H9 (cell line): Measurements from ENCODE around the gene SIAH2. TPM values are rescaled to one million over a fixed set of nuclear protein-coding genes. Genes with fewer than 3 reads are reported as not detected.

Experiments used
- DNase-seq: peaks from one replicate; pipeline ENCODE4 v3.0.0-alpha.2; 2017
- H2AFZ ChIP-seq: one replicate; pipeline ENCODE4 v1.6.1; 2013; ENCODE audit warnings: mild to moderate bottlenecking, low read length, control low read depth, moderate library complexity
- H2AK5ac ChIP-seq: 2 replicates; pipeline ENCODE4 v1.6.1; 2013; ENCODE audit warnings: low read length, control low read depth, mixed read lengths; ENCODE audit not compliant: insufficient read length
- H2BK120ac ChIP-seq: one replicate; pipeline ENCODE4 v1.6.1; 2013; ENCODE audit warnings: low read depth, mild to moderate bottlenecking, low read length, control low read depth, inconsistent platforms; ENCODE audit not compliant: poor library complexity, severe bottlenecking
- H2BK12ac ChIP-seq: 2 replicates; pipeline ENCODE4 v1.6.1; 2013; ENCODE audit warnings: low read length, control low read depth, mixed read lengths, low read depth; ENCODE audit not compliant: insufficient read length
- H2BK15ac ChIP-seq: 2 replicates; pipeline ENCODE4 v1.6.1; 2013; ENCODE audit warnings: low read depth, low read length, control low read depth
- H2BK20ac ChIP-seq: one replicate; pipeline ENCODE4 v1.6.1; 2013; ENCODE audit warnings: low read depth, mild to moderate bottlenecking, low read length, control low read depth, inconsistent platforms; ENCODE audit not compliant: poor library complexity, severe bottlenecking
- H2BK5ac ChIP-seq: 2 replicates; pipeline ENCODE4 v1.6.1; 2013; ENCODE audit warnings: low read length, control low read depth, mixed read lengths; ENCODE audit not compliant: insufficient read length
- H3K14ac ChIP-seq: 2 replicates; pipeline ENCODE4 v1.6.1; 2013; ENCODE audit warnings: low read length, control low read depth; ENCODE audit not compliant: insufficient read depth
- H3K18ac ChIP-seq: 2 replicates; pipeline ENCODE4 v1.6.1; 2013; ENCODE audit warnings: low read depth, mild to moderate bottlenecking, mixed read lengths, low read length, control low read depth; ENCODE audit not compliant: insufficient read length
- H3K23ac ChIP-seq: 2 replicates; pipeline ENCODE4 v1.6.1; 2013; ENCODE audit warnings: low read length, control low read depth, mixed read lengths, low read depth; ENCODE audit not compliant: insufficient read length
- H3K23me2 ChIP-seq: 2 replicates; pipeline ENCODE4 v1.6.1; 2013; ENCODE audit warnings: low read depth, mild to moderate bottlenecking, mixed read lengths, low read length, control low read depth; ENCODE audit not compliant: insufficient read length, poor library complexity, severe bottlenecking
- H3K27ac ChIP-seq: 2 replicates; pipeline ENCODE4 v1.5.1; 2013; ENCODE audit warnings: low read length, control low read depth, mixed read lengths, low read depth; ENCODE audit not compliant: insufficient read length
- H3K27me3 ChIP-seq: 2 replicates; pipeline ENCODE4 v1.6.1; 2013; ENCODE audit warnings: low read length, control low read depth, inconsistent platforms; ENCODE audit not compliant: insufficient read depth
- H3K4ac ChIP-seq: 2 replicates; pipeline ENCODE4 v1.6.1; 2013; ENCODE audit warnings: low read depth, mild to moderate bottlenecking, control low read depth, inconsistent platforms, low read length, moderate library complexity
- H3K4me1 ChIP-seq: 2 replicates; pipeline ENCODE4 v1.6.1; 2013; ENCODE audit warnings: low read length, control low read depth, inconsistent platforms; ENCODE audit not compliant: insufficient read depth
- H3K4me2 ChIP-seq: 2 replicates; pipeline ENCODE4 v1.6.1; 2013; ENCODE audit warnings: low read length, control low read depth, mixed read lengths; ENCODE audit not compliant: insufficient read length, insufficient read depth
- H3K56ac ChIP-seq: 2 replicates; pipeline ENCODE4 v1.6.1; 2013; ENCODE audit warnings: low read depth, mild to moderate bottlenecking, mixed read lengths, low read length, control low read depth; ENCODE audit not compliant: insufficient read length
- H3K79me1 ChIP-seq: 2 replicates; pipeline ENCODE4 v1.6.1; 2013; ENCODE audit warnings: low read depth, mild to moderate bottlenecking, moderate library complexity, low read length, control low read depth, inconsistent platforms; ENCODE audit not compliant: insufficient read depth, poor library complexity, severe bottlenecking
- H3K79me2 ChIP-seq: 2 replicates; pipeline ENCODE4 v1.6.1; 2013; ENCODE audit warnings: low read length, control low read depth, inconsistent platforms; ENCODE audit not compliant: insufficient read depth
- H3K9ac ChIP-seq: 2 replicates; pipeline ENCODE4 v1.6.1; 2013; ENCODE audit warnings: low read length, control low read depth, mixed read lengths; ENCODE audit not compliant: insufficient read length; ENCODE audit errors: extremely low read depth
- H3K9me3 ChIP-seq: one replicate; pipeline ENCODE4 v1.6.1; 2013; ENCODE audit warnings: low read depth, low read length, inconsistent platforms; ENCODE audit not compliant: control insufficient read depth
- H3T11ph ChIP-seq: one replicate; pipeline ENCODE4 v1.6.1; 2013; ENCODE audit warnings: mild to moderate bottlenecking, low read length, control low read depth, inconsistent platforms
- H4K20me1 ChIP-seq: one replicate; pipeline ENCODE4 v1.6.1; 2013; ENCODE audit not compliant: control insufficient read depth, insufficient read length, insufficient read depth
- H4K5ac ChIP-seq: 2 replicates; pipeline ENCODE4 v1.6.1; 2013; ENCODE audit warnings: low read depth, mild to moderate bottlenecking, mixed read lengths, low read length, control low read depth; ENCODE audit not compliant: insufficient read length
- H4K8ac ChIP-seq: replicated peaks from 2 replicates; pipeline ENCODE4 v1.6.1; 2013; ENCODE audit warnings: low read length, control low read depth, mixed read lengths, low read depth; ENCODE audit not compliant: insufficient read length
- H4K91ac ChIP-seq: 2 replicates; pipeline ENCODE4 v1.6.1; 2013; ENCODE audit warnings: low read depth, mild to moderate bottlenecking, moderate library complexity, mixed read lengths, low read length, control low read depth; ENCODE audit not compliant: insufficient read length
- H3K27ac Mint-ChIP-seq, 3 experiments: 2 replicates in 2 of 3; 3 replicates in 1 of 3; pipeline ENCODE4 v1.8.0; 2020 to 2021; ENCODE audit warnings: mixed read lengths in 3 of 3, mild to moderate bottlenecking in 1 of 3, moderate library complexity in 1 of 3
- H3K27me3 Mint-ChIP-seq: 2 replicates; pipeline ENCODE4 v1.8.0; 2021; ENCODE audit warnings: low read depth, mild to moderate bottlenecking, moderate library complexity, mixed read lengths
- H3K36me3 Mint-ChIP-seq, 3 experiments: 2 replicates in 2 of 3; 3 replicates in 1 of 3; pipeline ENCODE4 v1.8.0; 2020 to 2021; ENCODE audit warnings: low read depth in 3 of 3, mixed read lengths in 3 of 3; ENCODE audit not compliant: insufficient read depth in 1 of 3
- H3K4me1 Mint-ChIP-seq, 2 experiments: 2 replicates each; pipeline ENCODE4 v1.8.0; 2020; ENCODE audit warnings: mixed read lengths in 2 of 2
- H3K4me3 Mint-ChIP-seq, 2 experiments: 2 replicates in 1 of 2; 3 replicates in 1 of 2; pipeline ENCODE4 v1.8.0; 2020 to 2021; ENCODE audit warnings: mild to moderate bottlenecking in 2 of 2, mixed read lengths in 2 of 2, moderate library complexity in 1 of 2
- H3K9me3 Mint-ChIP-seq, 2 experiments: 2 replicates in 1 of 2; 3 replicates in 1 of 2; pipeline ENCODE4 v1.8.0; 2020; ENCODE audit warnings: mild to moderate bottlenecking in 2 of 2, mixed read lengths in 2 of 2, moderate library complexity in 1 of 2
- WGBS: extraction: QIAGEN DNeasy Blood & Tissue Kit; methylation state at CpG from one replicate; pipeline ENCODE4 v1.1.7; 2013; ENCODE audit warnings: missing lambda C conversion rate, low lambda C conversion rate, mixed read lengths; ENCODE audit not compliant: insufficient read length; ENCODE audit errors: extremely low coverage; 5-methylcytosine and 5-hydroxymethylcytosine counted together
- total RNA-seq: library from RNA; stranded (reverse); gene quantifications from 2 replicates; pipeline ENCODE4 v1.2.1, GENCODE V29; 2021
- TF ChIP-seq, protein P1 (sequence below): fragments of 200-600 bp; sonication (generic); conservative IDR thresholded peaks from 3 replicates; pipeline ENCODE4 v1.8.0; 2021; ENCODE audit warnings: antibody characterized with exemption, mild to moderate bottlenecking

The SIAH2 gene
- total RNA-seq, 1 experiment from 2014 or later, result 17.4 TPM

DNA sequence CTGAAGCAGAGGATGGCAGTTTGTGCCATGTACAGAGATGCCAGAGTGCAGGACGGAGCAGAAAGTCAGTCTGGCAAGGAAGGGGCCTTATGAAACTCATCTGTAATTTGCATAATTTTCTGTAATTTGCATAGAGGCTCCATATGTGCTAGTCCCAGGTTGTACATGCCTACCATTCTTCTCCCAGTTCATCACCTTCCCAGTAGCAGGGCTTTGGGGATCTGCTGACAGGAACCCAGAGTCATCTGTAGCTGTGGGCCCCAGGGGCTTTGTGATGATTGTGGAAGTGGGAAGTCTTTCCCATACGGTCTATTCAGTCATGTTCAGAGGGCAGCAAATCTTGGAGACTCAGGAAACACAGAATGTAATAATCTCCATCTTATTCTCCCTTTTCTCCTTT is 42.4 kb upstream of the SIAH2 start:
- Histone ChIP-seq H3K18ac (no peak overlapping the region), H4K20me1 (no peaks in the 10 kb centered on the region), H2BK20ac (no peak overlapping the region), H3K56ac (no peak overlapping the region), H2BK5ac (no peak overlapping the region), H3K4ac (no peak overlapping the region), H3K4me1 (peaks cover 2% of the 10 kb centered on the region; the same call in 1 of the 2 replicates), H4K8ac (no peak overlapping the region), H3K9ac (no peak overlapping the region), H3K23ac (no peak overlapping the region), H3K79me1 (no peaks in the 10 kb centered on the region), H3K79me2 (no peaks in the 10 kb centered on the region), H3K23me2 (no peaks in the 10 kb centered on the region), H3K14ac (no peak overlapping the region), H2AFZ (no peak overlapping the region), H2BK12ac (no peak overlapping the region), H3K9me3 (no peaks in the 10 kb centered on the region), H4K5ac (no peak overlapping the region), H3T11ph (no peak overlapping the region), H3K27me3 (no peaks in the 10 kb centered on the region), H3K4me2 (no peak overlapping the region), H2BK120ac (no peak overlapping the region), H2BK15ac (no peak overlapping the region), H3K27ac (no peak overlapping the region), H4K91ac (no peak overlapping the region), H2AK5ac (no peak overlapping the region)
- TF ChIP-seq, protein P1, sequence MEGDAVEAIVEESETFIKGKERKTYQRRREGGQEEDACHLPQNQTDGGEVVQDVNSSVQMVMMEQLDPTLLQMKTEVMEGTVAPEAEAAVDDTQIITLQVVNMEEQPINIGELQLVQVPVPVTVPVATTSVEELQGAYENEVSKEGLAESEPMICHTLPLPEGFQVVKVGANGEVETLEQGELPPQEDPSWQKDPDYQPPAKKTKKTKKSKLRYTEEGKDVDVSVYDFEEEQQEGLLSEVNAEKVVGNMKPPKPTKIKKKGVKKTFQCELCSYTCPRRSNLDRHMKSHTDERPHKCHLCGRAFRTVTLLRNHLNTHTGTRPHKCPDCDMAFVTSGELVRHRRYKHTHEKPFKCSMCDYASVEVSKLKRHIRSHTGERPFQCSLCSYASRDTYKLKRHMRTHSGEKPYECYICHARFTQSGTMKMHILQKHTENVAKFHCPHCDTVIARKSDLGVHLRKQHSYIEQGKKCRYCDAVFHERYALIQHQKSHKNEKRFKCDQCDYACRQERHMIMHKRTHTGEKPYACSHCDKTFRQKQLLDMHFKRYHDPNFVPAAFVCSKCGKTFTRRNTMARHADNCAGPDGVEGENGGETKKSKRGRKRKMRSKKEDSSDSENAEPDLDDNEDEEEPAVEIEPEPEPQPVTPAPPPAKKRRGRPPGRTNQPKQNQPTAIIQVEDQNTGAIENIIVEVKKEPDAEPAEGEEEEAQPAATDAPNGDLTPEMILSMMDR, result no peak
- H3K4me3 Mint-ChIP-seq, result no peak overlapping the region
- no peaks in the 10 kb centered on the region; the same call in 1 of the 2 replicates for H3K27me3 Mint-ChIP-seq
- peaks cover 40 to 57% of the 10 kb centered on the region in 2 experiments for H3K4me1 Mint-ChIP-seq
- no peaks in the 10 kb centered on the region; a peak in 1 of 5 replicates for H3K9me3 Mint-ChIP-seq
- no CpG with 5 or more reads among the region's 2 CpGs for WGBS
- H3K36me3 Mint-ChIP-seq, result peaks cover 2 to 9% (median 5%) of the 10 kb centered on the region in 3 experiments; a peak in 5 of 7 replicates
- DNase-seq, result no peak
- H3K27ac Mint-ChIP-seq, result peak overlapping the region; percentile 29 to 76 (median 71); a peak in 4 of 7 replicates
